Sigmoid colon (tissue), 4 donors: Measurements from ENCODE around the gene EXT2.

ENCODE experiments used
- CTCF ChIP-seq, 4 experiments: fragments of 450-650 bp in 3 of 4; fragments of 200-600 bp in 1 of 4; IDR thresholded peaks; one replicate each; pipeline ENCODE4 v1.5.1; 2016 to 2019; ENCODE audit warnings: antibody characterized with exemption in 4 of 4, mild to moderate bottlenecking in 3 of 4, moderate library complexity in 2 of 4
- EP300 ChIP-seq, 4 donors: sonication (generic); formaldehyde crosslinking; IDR thresholded peaks; one replicate each; pipeline ENCODE4 v1.6.1; 2017; ENCODE audit warnings: antibody characterized with exemption in 4 of 4
- POLR2A ChIP-seq, 2 donors: fragments of 450-650 bp; IDR thresholded peaks; one replicate each; pipeline ENCODE4 v1.6.1; 2016; ENCODE audit warnings: antibody characterized with exemption in 2 of 2, mild to moderate bottlenecking in 2 of 2, moderate library complexity in 2 of 2

GRCh38 chr11:44101098-44101497 lies 5.6 kb downstream of the EXT2 start:
- TF ChIP-seq CTCF (IDR thresholded peaks at IDR 0.05), result no peak
- no peak for TF ChIP-seq POLR2A (IDR thresholded peaks at IDR 0.05)
- TF ChIP-seq EP300 (IDR thresholded peaks at IDR 0.05), result no peak
